SH-SY5Y (cell line): ENCODE results near the gene SERPINI1.

Experiments
- GATA2 ChIP-seq: IDR thresholded peaks from 2 replicates; pipeline ENCODE4 v1.6.1; 2011; ENCODE audit warnings: mild to moderate bottlenecking, low read depth, low read length
- GATA3 ChIP-seq: IDR thresholded peaks from 2 replicates; pipeline ENCODE4 v1.6.1; 2011; ENCODE audit warnings: low read depth, mild to moderate bottlenecking, low read length, moderate library complexity

The SERPINI1 gene

GRCh38 chr3:167808910-167809309 is 73.4 kb downstream of the SERPINI1 start:
- TF ChIP-seq GATA2 (no peak), GATA3 (no peak)

GRCh38 chr3:167810236-167810635 is 74.7 kb downstream of the SERPINI1 start:
- TF ChIP-seq GATA3, result no peak
- TF ChIP-seq GATA2, result no peak

GRCh38 chr3:167811031-167811430 is 75.5 kb downstream of the SERPINI1 start:
- TF ChIP-seq GATA2 (no peak), GATA3 (no peak)

- TF ChIP-seq GATA2, result peak; percentile 59
- TF ChIP-seq GATA3, result no peak
Observed at GRCh38 chr3:167813169-167814123, 77.9 kb downstream of the SERPINI1 start.

GRCh38 chr3:167814441-167814951 is 79.0 kb downstream of the SERPINI1 start:
- TF ChIP-seq GATA3, result no peak
- no peak for TF ChIP-seq GATA2

- TF ChIP-seq GATA3 (no peak), GATA2 (no peak)
Observed at GRCh38 chr3:167816953-167817352, 81.4 kb downstream of the SERPINI1 start.

- TF ChIP-seq GATA3 (no peak), GATA2 (no peak)
Observed at GRCh38 chr3:167820102-167820865, 84.8 kb downstream of the SERPINI1 start.

GRCh38 chr3:167821248-167821805 is 85.8 kb downstream of the SERPINI1 start:
- TF ChIP-seq GATA3 (no peak), GATA2 (no peak)

- TF ChIP-seq GATA2, result no peak
- TF ChIP-seq GATA3, result no peak
Observed at GRCh38 chr3:167823738-167824137, 88.2 kb downstream of the SERPINI1 start.

- TF ChIP-seq GATA2 (no peak), GATA3 (no peak)
Observed at GRCh38 chr3:167829071-167829470, 93.5 kb downstream of the SERPINI1 start.

- no peak for TF ChIP-seq GATA3
- TF ChIP-seq GATA2, result no peak
Observed at GRCh38 chr3:167830007-167830406, 94.5 kb downstream of the SERPINI1 start.

GRCh38 chr3:167835359-167835758 is 99.8 kb downstream of the SERPINI1 start:
- TF ChIP-seq GATA3 (no peak), GATA2 (no peak)

GRCh38 chr3:167835953-167836352 is 100.4 kb downstream of the SERPINI1 start:
- TF ChIP-seq GATA3, result no peak
- no peak for TF ChIP-seq GATA2

- TF ChIP-seq GATA2 (no peak), GATA3 (no peak)
Observed at GRCh38 chr3:167837466-167837865, 101.9 kb downstream of the SERPINI1 start.
